OCI-LY7 (cell line): ENCODE results near the gene KLK8.

ENCODE experiments used
- EZH2phosphoT487 ChIP-seq: fragments of 200-600 bp; sonication (generic); IDR thresholded peaks from 2 replicates; pipeline ENCODE4 v1.6.1; 2018; ENCODE audit warnings: low read depth, borderline replicate concordance, mild to moderate bottlenecking, mixed run types, antibody characterized with exemption, low read length, moderate library complexity, mixed read lengths
- TF ChIP-seq, protein P1 (sequence below): fragments of 200-600 bp; sonication (generic); conservative IDR thresholded peaks from 2 replicates; pipeline ENCODE4 v1.5.1; 2014; ENCODE audit warnings: mild to moderate bottlenecking, antibody characterized with exemption, low read length, moderate library complexity, mixed read lengths

DNA sequence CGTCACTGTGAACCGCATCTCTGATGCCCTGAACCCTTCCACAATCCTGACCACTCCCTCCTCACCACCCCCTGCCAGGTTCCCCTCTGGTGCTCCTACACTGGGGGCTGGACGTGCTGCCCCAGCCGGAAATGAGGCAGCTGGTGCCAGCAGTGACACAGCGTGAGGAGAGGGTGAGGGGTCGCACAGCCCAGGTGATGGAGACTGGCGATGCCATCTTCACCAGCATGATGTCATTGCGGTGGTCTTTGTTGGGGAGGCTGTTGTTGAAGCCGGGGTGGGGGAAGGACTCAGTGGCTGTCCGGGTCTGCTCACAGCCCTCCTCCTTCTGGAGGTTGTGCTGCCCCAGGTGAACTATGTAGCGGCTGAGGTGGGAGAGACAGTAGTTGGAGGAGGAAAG lies 22.5 kb upstream of the KLK8 start:
- TF ChIP-seq, protein P1, sequence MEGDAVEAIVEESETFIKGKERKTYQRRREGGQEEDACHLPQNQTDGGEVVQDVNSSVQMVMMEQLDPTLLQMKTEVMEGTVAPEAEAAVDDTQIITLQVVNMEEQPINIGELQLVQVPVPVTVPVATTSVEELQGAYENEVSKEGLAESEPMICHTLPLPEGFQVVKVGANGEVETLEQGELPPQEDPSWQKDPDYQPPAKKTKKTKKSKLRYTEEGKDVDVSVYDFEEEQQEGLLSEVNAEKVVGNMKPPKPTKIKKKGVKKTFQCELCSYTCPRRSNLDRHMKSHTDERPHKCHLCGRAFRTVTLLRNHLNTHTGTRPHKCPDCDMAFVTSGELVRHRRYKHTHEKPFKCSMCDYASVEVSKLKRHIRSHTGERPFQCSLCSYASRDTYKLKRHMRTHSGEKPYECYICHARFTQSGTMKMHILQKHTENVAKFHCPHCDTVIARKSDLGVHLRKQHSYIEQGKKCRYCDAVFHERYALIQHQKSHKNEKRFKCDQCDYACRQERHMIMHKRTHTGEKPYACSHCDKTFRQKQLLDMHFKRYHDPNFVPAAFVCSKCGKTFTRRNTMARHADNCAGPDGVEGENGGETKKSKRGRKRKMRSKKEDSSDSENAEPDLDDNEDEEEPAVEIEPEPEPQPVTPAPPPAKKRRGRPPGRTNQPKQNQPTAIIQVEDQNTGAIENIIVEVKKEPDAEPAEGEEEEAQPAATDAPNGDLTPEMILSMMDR: no peak
- no peak for TF ChIP-seq EZH2phosphoT487
